CD4-positive, CD25-positive, alpha-beta regulatory T cell (primary cell): ENCODE results near the gene PLXDC2. TPM values are rescaled to one million over a fixed set of nuclear protein-coding genes. Genes with fewer than 3 reads are reported as not detected.

Experiments used
- ATAC-seq, 2 donors: fragments of 150-1000 bp; cut with Tn5 transposase; one replicate each; pipeline ENCODE4 v1.10.0; 2021; ENCODE audit warnings: low read depth in 2 of 2, moderate number of reproducible peaks in 2 of 2, moderate library complexity in 1 of 2
- DNase-seq, 3 donors: peaks; one replicate each; pipeline versions ENCODE4 v3.0.0 to v3.0.0-alpha.2; 2012 to 2022; ENCODE audit warnings: mixed read lengths in 1 of 3
- H3K27ac ChIP-seq: one replicate; pipeline ENCODE4 v1.7.0; 2013; ENCODE audit warnings: mild to moderate bottlenecking, low read length; ENCODE audit not compliant: insufficient read depth, poor library complexity, severe bottlenecking
- H3K27me3 ChIP-seq: one replicate; pipeline ENCODE4 v1.7.0; 2013; ENCODE audit warnings: low read length; ENCODE audit not compliant: control insufficient read depth, insufficient read depth
- H3K36me3 ChIP-seq: one replicate; pipeline ENCODE4 v1.7.0; 2013; ENCODE audit warnings: mild to moderate bottlenecking, low read length, moderate library complexity; ENCODE audit not compliant: control insufficient read depth, insufficient read depth
- H3K4me1 ChIP-seq: 2 replicates; pipeline ENCODE4 v1.7.0; 2013; ENCODE audit warnings: mild to moderate bottlenecking, low read length; ENCODE audit not compliant: insufficient read depth, control insufficient read depth, poor library complexity, severe bottlenecking
- H3K4me3 ChIP-seq: one replicate; pipeline ENCODE4 v1.7.0; 2013; ENCODE audit warnings: low read depth, mild to moderate bottlenecking, low read length, moderate library complexity
- H3K9me3 ChIP-seq, 2 experiments: 1 replicate in 1 of 2; 2 replicates in 1 of 2; pipeline ENCODE4 v1.7.0; 2013; ENCODE audit warnings: low read length in 2 of 2, mild to moderate bottlenecking in 1 of 2, moderate library complexity in 1 of 2; ENCODE audit not compliant: control insufficient read depth in 2 of 2
- H3K27ac Mint-ChIP-seq, 3 donors: one replicate each; pipeline ENCODE4 v1.8.0; 2020 to 2022; ENCODE audit warnings: mild to moderate bottlenecking in 3 of 3, mixed read lengths in 3 of 3, moderate library complexity in 2 of 3
- H3K27me3 Mint-ChIP-seq: one replicate; pipeline ENCODE4 v1.8.0; 2022; ENCODE audit warnings: mild to moderate bottlenecking, mixed read lengths
- H3K36me3 Mint-ChIP-seq: one replicate; pipeline ENCODE4 v1.8.0; 2020; ENCODE audit warnings: mixed read lengths
- H3K4me1 Mint-ChIP-seq, 4 donors: one replicate each; pipeline ENCODE4 v1.8.0; 2020 to 2022; ENCODE audit warnings: mixed read lengths in 4 of 4, mild to moderate bottlenecking in 1 of 4
- H3K4me3 Mint-ChIP-seq, 4 donors: one replicate each; pipeline ENCODE4 v1.8.0; 2020 to 2022; ENCODE audit warnings: mild to moderate bottlenecking in 4 of 4, mixed read lengths in 4 of 4, moderate library complexity in 3 of 4
- H3K9me3 Mint-ChIP-seq, 7 donors: one replicate each; pipeline ENCODE4 v1.8.0; 2020 to 2022; ENCODE audit warnings: mixed read lengths in 7 of 7, mild to moderate bottlenecking in 3 of 7, moderate library complexity in 2 of 7
- polyA plus RNA-seq, 4 donors: library from polyadenylated mRNA; unstranded; fragments of 300-500 nt; fragmentation: Illumina TruSeq; gene quantifications; one replicate each; pipeline ENCODE4 v1.2.3, GENCODE V29; 2021
- total RNA-seq: library from RNA; stranded (reverse); gene quantifications from one replicate; pipeline ENCODE4 v1.2.3, GENCODE V29; 2022

Gene PLXDC2
- total and polyA plus RNA-seq, 5 donors from 2014 or later: 0.03 to 1.8 (median 0.10) TPM; not detected in 2

- no peak for DNase-seq
- no peaks in the 10 kb centered on the region for H3K27me3 Mint-ChIP-seq
- no peaks in the 10 kb centered on the region for H3K4me1 Mint-ChIP-seq
- H3K27ac Mint-ChIP-seq: no peak overlapping the region
- H3K36me3 ChIP-seq: no peaks in the 10 kb centered on the region
- no peak overlapping the region for H3K4me3 Mint-ChIP-seq
- H3K9me3 ChIP-seq: no peaks in the 10 kb centered on the region
- no peaks in the 10 kb centered on the region for H3K27me3 ChIP-seq
- H3K36me3 Mint-ChIP-seq: no peaks in the 10 kb centered on the region
- H3K27ac ChIP-seq: no peak overlapping the region
- no peak for ATAC-seq
- H3K4me1 ChIP-seq: no peaks in the 10 kb centered on the region
- peaks cover 0 to 6% (median 4%) of the 10 kb centered on the region in 7 donors for H3K9me3 Mint-ChIP-seq
- H3K4me3 ChIP-seq: no peak overlapping the region
These were observed 27.3 kb downstream of the PLXDC2 start for GRCh38 chr10:19843487-19843886.

GRCh38 chr10:19845503-19846368, 29.5 kb downstream of the PLXDC2 start:
- Mint-ChIP-seq H3K9me3 (peaks cover 0 to 8% (median 5%) of the 10 kb centered on the region in 7 donors), H3K4me3 (no peak overlapping the region), H3K27me3 (no peaks in the 10 kb centered on the region), H3K27ac (no peak overlapping the region), H3K36me3 (no peaks in the 10 kb centered on the region), H3K4me1 (no peaks in the 10 kb centered on the region)
- Histone ChIP-seq H3K4me1 (no peaks in the 10 kb centered on the region), H3K4me3 (no peak overlapping the region), H3K27me3 (no peaks in the 10 kb centered on the region), H3K36me3 (no peaks in the 10 kb centered on the region), H3K27ac (no peak overlapping the region), H3K9me3 (no peaks in the 10 kb centered on the region)
- no peak for ATAC-seq
- DNase-seq: no peak

DNA sequence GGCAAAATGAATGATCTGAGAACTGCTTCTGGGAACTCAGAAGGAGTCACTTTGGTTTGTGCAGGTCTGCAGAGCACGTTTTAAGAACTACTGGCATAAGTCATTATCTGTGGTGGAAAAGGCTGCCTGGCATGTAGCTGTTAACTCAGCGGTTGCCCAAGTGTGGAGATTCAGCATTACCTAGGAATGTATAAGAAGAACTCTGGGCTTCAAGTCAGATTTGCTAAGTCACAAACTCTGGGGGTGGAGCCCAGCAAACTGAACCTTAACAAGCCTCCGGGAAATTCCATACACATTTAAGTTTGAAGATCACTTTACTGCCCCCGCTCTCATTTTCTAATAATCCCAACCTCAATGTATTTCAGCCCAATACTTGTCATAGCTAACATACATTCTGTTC, 31.1 kb downstream of the PLXDC2 start:
- no peak for ATAC-seq
- Histone ChIP-seq H3K4me1 (no peaks in the 10 kb centered on the region), H3K27ac (no peak overlapping the region), H3K4me3 (no peak overlapping the region), H3K27me3 (no peaks in the 10 kb centered on the region), H3K36me3 (no peaks in the 10 kb centered on the region), H3K9me3 (no peaks in the 10 kb centered on the region)
- DNase-seq: no peak
- Mint-ChIP-seq H3K4me1 (no peaks in the 10 kb centered on the region), H3K36me3 (no peaks in the 10 kb centered on the region), H3K4me3 (no peak overlapping the region), H3K9me3 (peaks cover 0 to 8% (median 6%) of the 10 kb centered on the region in 7 donors), H3K27ac (no peak overlapping the region), H3K27me3 (no peaks in the 10 kb centered on the region)

- Mint-ChIP-seq H3K9me3 (peaks cover 0 to 9% (median 6%) of the 10 kb centered on the region in 7 donors), H3K4me3 (no peak overlapping the region), H3K4me1 (no peaks in the 10 kb centered on the region), H3K27me3 (no peaks in the 10 kb centered on the region), H3K27ac (no peak overlapping the region), H3K36me3 (no peaks in the 10 kb centered on the region)
- no peaks in the 10 kb centered on the region for H3K36me3 ChIP-seq
- DNase-seq: no peak
- no peak for ATAC-seq
- no peaks in the 10 kb centered on the region for H3K27me3 ChIP-seq
- no peak overlapping the region for H3K27ac ChIP-seq
- no peaks in the 10 kb centered on the region for H3K4me1 ChIP-seq
- H3K9me3 ChIP-seq: no peaks in the 10 kb centered on the region
- no peak overlapping the region for H3K4me3 ChIP-seq
These were observed 32.2 kb downstream of the PLXDC2 start for GRCh38 chr10:19848226-19848985.

GRCh38 chr10:19853831-19854230, 37.6 kb downstream of the PLXDC2 start:
- H3K4me1 ChIP-seq: no peaks in the 10 kb centered on the region
- Mint-ChIP-seq H3K27me3 (no peaks in the 10 kb centered on the region), H3K36me3 (no peaks in the 10 kb centered on the region), H3K9me3 (peaks cover 3 to 10% (median 5%) of the 10 kb centered on the region in 7 donors), H3K4me1 (no peaks in the 10 kb centered on the region), H3K4me3 (no peak overlapping the region), H3K27ac (no peak overlapping the region)
- DNase-seq: no peak
- H3K9me3 ChIP-seq: no peaks in the 10 kb centered on the region
- H3K27ac ChIP-seq: no peak overlapping the region
- no peaks in the 10 kb centered on the region for H3K36me3 ChIP-seq
- H3K27me3 ChIP-seq: no peaks in the 10 kb centered on the region
- ATAC-seq: no peak
- no peak overlapping the region for H3K4me3 ChIP-seq

- Mint-ChIP-seq H3K4me3 (no peak overlapping the region), H3K9me3 (peaks cover 2 to 17% (median 6%) of the 10 kb centered on the region in 7 donors), H3K27me3 (no peaks in the 10 kb centered on the region), H3K27ac (no peak overlapping the region), H3K36me3 (no peaks in the 10 kb centered on the region), H3K4me1 (no peaks in the 10 kb centered on the region)
- ATAC-seq (no peak), DNase-seq (no peak)
- H3K9me3 ChIP-seq: no peaks in the 10 kb centered on the region
- H3K36me3 ChIP-seq: no peaks in the 10 kb centered on the region
- no peaks in the 10 kb centered on the region for H3K4me1 ChIP-seq
- no peak overlapping the region for H3K4me3 ChIP-seq
- H3K27ac ChIP-seq: no peak overlapping the region
- no peaks in the 10 kb centered on the region for H3K27me3 ChIP-seq
These were observed 41.6 kb downstream of the PLXDC2 start for GRCh38 chr10:19857876-19858275.

GRCh38 chr10:19860107-19860506, 43.9 kb downstream of the PLXDC2 start:
- H3K27ac ChIP-seq: no peak overlapping the region
- H3K9me3 Mint-ChIP-seq: peaks cover 2 to 23% (median 6%) of the 10 kb centered on the region in 7 donors
- DNase-seq: no peak

More at GRCh38 chr10:19860107-19860506, 43.9 kb downstream of the PLXDC2 start:
- no peak overlapping the region for H3K4me3 Mint-ChIP-seq
- Histone ChIP-seq H3K4me3 (no peak overlapping the region), H3K36me3 (no peaks in the 10 kb centered on the region), H3K4me1 (no peaks in the 10 kb centered on the region), H3K9me3 (no peaks in the 10 kb centered on the region), H3K27me3 (no peaks in the 10 kb centered on the region)
- no peaks in the 10 kb centered on the region for H3K27me3 Mint-ChIP-seq
- no peak for ATAC-seq
- no peaks in the 10 kb centered on the region for H3K4me1 Mint-ChIP-seq
- H3K36me3 Mint-ChIP-seq: peaks cover 5% of the 10 kb centered on the region
- no peak overlapping the region for H3K27ac Mint-ChIP-seq
